HEK293 (cell line): ENCODE data around the gene ZBED4.
A peak's percentile ranks its signal among the peaks of the same experiment; 100 is the strongest.

Experiments used
- CTCF ChIA-PET: fragments of 350-600 bp; formaldehyde crosslinking; extraction: SDS; loops from one replicate; lab custom pipeline; 2021; ENCODE audit warnings: antibody characterized with exemption; lab: Yijun Ruan, JAX
- POLR2A ChIA-PET: fragments of 300-600 bp; formaldehyde crosslinking; extraction: SDS; loops from one replicate; lab custom pipeline; 2020; ENCODE audit warnings: antibody characterized with exemption, inconsistent platforms; lab: Yijun Ruan, JAX
- H3K27ac ChIP-seq: fragments of 200-500 bp; sonication (Bioruptor generic); 2 replicates; pipeline ENCODE4 v1.5.1; 2014; ENCODE audit warnings: low read depth, low read length, control low read depth, inconsistent platforms; ENCODE audit errors: extremely low read depth
- H3K36me3 ChIP-seq, 2 experiments: fragments of 200-500 bp in 1 of 2; sonication (Bioruptor generic) in 1 of 2; 1 replicate in 1 of 2; 2 replicates in 1 of 2; pipeline ENCODE4 v1.5.1; 2014 to 2017; ENCODE audit warnings: inconsistent platforms in 2 of 2, low read length in 2 of 2; ENCODE audit not compliant: control insufficient read depth in 2 of 2, insufficient read depth in 1 of 2
- H3K4me1 ChIP-seq: fragments of 200-500 bp; sonication (Bioruptor generic); 2 replicates; pipeline ENCODE4 v1.5.1; 2014; ENCODE audit warnings: mild to moderate bottlenecking, low read length, inconsistent platforms; ENCODE audit not compliant: control insufficient read depth, insufficient read depth
- H3K4me3 ChIP-seq: 2 replicates; pipeline ENCODE4 v1.5.1; 2011; ENCODE audit warnings: low read depth, mild to moderate bottlenecking, control low read depth, low read length, moderate library complexity
- H3K9me3 ChIP-seq: fragments of 200-500 bp; sonication (Bioruptor generic); 2 replicates; pipeline ENCODE4 v1.5.1; 2014; ENCODE audit warnings: low read depth, low read length, inconsistent platforms; ENCODE audit not compliant: control insufficient read depth, insufficient read depth
- BCL11A ChIP-seq: fragments of 450-650 bp; formaldehyde crosslinking; IDR thresholded peaks from 2 replicates; pipeline ENCODE4 v1.5.1; 2016; ENCODE audit warnings: low read depth, missing biosample characterization, missing genetic modification characterization
- KLF9 ChIP-seq: fragments of 450-650 bp; formaldehyde crosslinking; IDR thresholded peaks from 2 replicates; pipeline ENCODE4 v1.5.1; 2016; ENCODE audit warnings: missing biosample characterization, missing genetic modification characterization, low read depth
- PATZ1 ChIP-seq: fragments of 450-650 bp; formaldehyde crosslinking; IDR thresholded peaks from 2 replicates; pipeline ENCODE4 v1.5.1; 2016; ENCODE audit warnings: missing biosample characterization, missing genetic modification characterization
- SCRT2 ChIP-seq: fragments of 450-650 bp; formaldehyde crosslinking; IDR thresholded peaks from 2 replicates; pipeline ENCODE4 v1.5.1; 2016; ENCODE audit warnings: missing biosample characterization, missing genetic modification characterization
- SETDB1 ChIP-seq: IDR thresholded peaks from one replicate; pipeline ENCODE4 v1.6.1; 2017; ENCODE audit warnings: mild to moderate bottlenecking, low read length, moderate library complexity, mixed read lengths; ENCODE audit not compliant: insufficient read length
- TCF7L2 ChIP-seq: IDR thresholded peaks from 2 replicates; pipeline ENCODE4 v1.6.1; 2011; ENCODE audit warnings: low read depth, mild to moderate bottlenecking, inconsistent platforms, low read length, moderate library complexity, borderline replicate concordance
- ZBTB20 ChIP-seq: fragments of 450-650 bp; formaldehyde crosslinking; IDR thresholded peaks from 2 replicates; pipeline ENCODE4 v1.5.1; 2016; ENCODE audit warnings: missing biosample characterization, missing genetic modification characterization
- ZEB2 ChIP-seq: fragments of 450-650 bp; formaldehyde crosslinking; IDR thresholded peaks from 2 replicates; pipeline ENCODE4 v1.5.1; 2016; ENCODE audit warnings: missing biosample characterization, missing genetic modification characterization
- ZFP3 ChIP-seq: fragments of 450-650 bp; formaldehyde crosslinking; IDR thresholded peaks from 2 replicates; pipeline ENCODE4 v1.5.1; 2016; ENCODE audit warnings: low read depth, missing biosample characterization, missing genetic modification characterization
- ZFP41 ChIP-seq: fragments of 450-650 bp; formaldehyde crosslinking; IDR thresholded peaks from 2 replicates; pipeline ENCODE4 v1.5.1; 2016; ENCODE audit warnings: missing biosample characterization, missing genetic modification characterization, borderline replicate concordance
- ZNF114 ChIP-seq: fragments of 450-650 bp; formaldehyde crosslinking; IDR thresholded peaks from 2 replicates; pipeline ENCODE4 v1.5.0; 2017; ENCODE audit warnings: missing biosample characterization, missing genetic modification characterization
- ZNF155 ChIP-seq: fragments of 450-650 bp; formaldehyde crosslinking; IDR thresholded peaks from 2 replicates; pipeline ENCODE4 v1.5.1; 2016; ENCODE audit warnings: missing biosample characterization, missing genetic modification characterization
- ZNF239 ChIP-seq: fragments of 450-650 bp; formaldehyde crosslinking; IDR thresholded peaks from 2 replicates; pipeline ENCODE4 v1.5.1; 2016; ENCODE audit warnings: missing biosample characterization, missing genetic modification characterization
- ZNF24 ChIP-seq: fragments of 450-650 bp; formaldehyde crosslinking; IDR thresholded peaks from 2 replicates; pipeline ENCODE4 v1.5.1; 2016; ENCODE audit warnings: missing biosample characterization, missing genetic modification characterization
- ZNF350 ChIP-seq: fragments of 450-650 bp; formaldehyde crosslinking; IDR thresholded peaks from 2 replicates; pipeline ENCODE4 v1.5.0; 2017; ENCODE audit warnings: missing biosample characterization, mild to moderate bottlenecking, missing genetic modification characterization
- ZNF544 ChIP-seq: fragments of 450-650 bp; formaldehyde crosslinking; IDR thresholded peaks from 2 replicates; pipeline ENCODE4 v1.5.0; 2017; ENCODE audit warnings: missing biosample characterization, missing genetic modification characterization
- ZNF660 ChIP-seq: fragments of 450-650 bp; IDR thresholded peaks from 2 replicates; pipeline ENCODE4 v1.5.1; 2018; ENCODE audit warnings: missing biosample characterization, mild to moderate bottlenecking, missing genetic modification characterization
- ZNF792 ChIP-seq: fragments of 450-650 bp; formaldehyde crosslinking; IDR thresholded peaks from 2 replicates; pipeline ENCODE4 v1.5.1; 2016; ENCODE audit warnings: missing biosample characterization, missing genetic modification characterization
- ZSCAN18 ChIP-seq: fragments of 450-650 bp; formaldehyde crosslinking; IDR thresholded peaks from 2 replicates; pipeline ENCODE4 v1.5.1; 2016; ENCODE audit warnings: missing biosample characterization, missing genetic modification characterization
- TF ChIP-seq, protein P1 (sequence below): fragments of 450-650 bp; formaldehyde crosslinking; IDR thresholded peaks from 2 replicates; pipeline ENCODE4 v1.5.1; 2016; ENCODE audit warnings: missing biosample characterization, missing genetic modification characterization
- TF ChIP-seq, protein P2 (sequence below): fragments of 450-650 bp; formaldehyde crosslinking; IDR thresholded peaks from 2 replicates; pipeline ENCODE4 v1.5.1; 2016; ENCODE audit warnings: missing biosample characterization, missing genetic modification characterization, low read depth

Gene ZBED4

DNA sequence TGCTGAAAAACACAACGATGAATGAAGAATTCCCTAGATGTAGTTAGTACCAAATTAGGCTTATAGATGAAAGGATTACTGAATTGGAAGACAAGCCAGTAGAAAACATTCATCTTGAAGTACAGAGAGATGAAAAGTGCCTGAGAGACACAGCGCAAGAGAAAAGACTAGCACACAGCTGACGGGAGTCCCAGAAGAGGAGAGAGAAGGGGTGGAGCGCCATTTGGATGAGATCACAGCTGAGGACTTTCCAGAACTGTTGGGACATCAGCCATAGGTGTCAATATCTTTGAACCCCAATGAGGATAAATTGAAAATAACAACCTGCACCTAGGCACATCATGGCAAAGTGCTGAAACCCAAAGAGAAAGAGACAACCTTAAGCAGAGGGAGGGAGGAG, 39.4 kb downstream of the ZBED4 start:
- peak; percentile 28 for TF ChIP-seq SETDB1
- TF ChIP-seq ZSCAN18 (tag by site-specific recombination) = no peak
- POLR2A ChIA-PET = no interaction called here

GRCh38 chr22:49894322-49895054, 40.8 kb downstream of the ZBED4 start:
- TF ChIP-seq ZNF24 (tag by site-specific recombination) = no peak
- peak; percentile 81 for TF ChIP-seq SETDB1
- TF ChIP-seq ZNF660 = no peak
- TF ChIP-seq KLF9 (tag by site-specific recombination) = no peak
- Histone ChIP-seq H3K27ac (no peak overlapping the region), H3K9me3 (0 out of 2 replicates have a peak, but pooled peaks cover 3% of the 10 kb centered on the region), H3K4me3 (no peak overlapping the region), H3K4me1 (no peaks in the 10 kb centered on the region), H3K36me3 (peaks cover 4 to 31% of the 10 kb centered on the region in 2 experiments; a peak in 2 of 3 replicates)
- POLR2A ChIA-PET = no interaction called here
- CTCF ChIA-PET = no interaction called here

More for the DNA sequence above, 39.4 kb downstream of the ZBED4 start:
- no peaks in the 10 kb centered on the region for H3K4me1 ChIP-seq
- 0 out of 2 replicates have a peak, but pooled peaks cover 3% of the 10 kb centered on the region for H3K9me3 ChIP-seq
- H3K36me3 ChIP-seq = peaks cover 4 to 46% of the 10 kb centered on the region in 2 experiments
- CTCF ChIA-PET = interaction anchor here (1.6 kb wide), 1 partner anchor 11 kb away, joined by 7 read pairs; no protein-coding TSS in a partner anchor
- H3K27ac ChIP-seq = no peak overlapping the region
- H3K4me3 ChIP-seq = no peak overlapping the region

GRCh38 chr22:49896201-49896600, 42.6 kb downstream of the ZBED4 start:
- H3K36me3 ChIP-seq = peaks cover 4 to 27% of the 10 kb centered on the region in 2 experiments; a peak in 2 of 3 replicates
- ChIA-PET CTCF (no interaction called here), POLR2A (no interaction called here)
- no peak overlapping the region for H3K27ac ChIP-seq
- no peaks in the 10 kb centered on the region for H3K9me3 ChIP-seq
- H3K4me3 ChIP-seq = no peak overlapping the region
- H3K4me1 ChIP-seq = no peaks in the 10 kb centered on the region
- TF ChIP-seq TCF7L2 (no peak), ZNF114 (tag by site-specific recombination) (no peak), ZBTB20 (tag by site-specific recombination) (no peak), ZNF155 (tag by site-specific recombination) (no peak), ZFP3 (tag by site-specific recombination) (no peak), ZFP41 (tag by site-specific recombination) (no peak), BCL11A (no peak), ZNF239 (no peak), ZNF350 (no peak), ZEB2 (no peak), ZNF660 (no peak), PATZ1 (tag by site-specific recombination) (no peak), ZNF792 (tag by site-specific recombination) (no peak), ZNF544 (tag by site-specific recombination) (no peak), SCRT2 (tag by site-specific recombination) (no peak)
- TF ChIP-seq, protein P1, sequence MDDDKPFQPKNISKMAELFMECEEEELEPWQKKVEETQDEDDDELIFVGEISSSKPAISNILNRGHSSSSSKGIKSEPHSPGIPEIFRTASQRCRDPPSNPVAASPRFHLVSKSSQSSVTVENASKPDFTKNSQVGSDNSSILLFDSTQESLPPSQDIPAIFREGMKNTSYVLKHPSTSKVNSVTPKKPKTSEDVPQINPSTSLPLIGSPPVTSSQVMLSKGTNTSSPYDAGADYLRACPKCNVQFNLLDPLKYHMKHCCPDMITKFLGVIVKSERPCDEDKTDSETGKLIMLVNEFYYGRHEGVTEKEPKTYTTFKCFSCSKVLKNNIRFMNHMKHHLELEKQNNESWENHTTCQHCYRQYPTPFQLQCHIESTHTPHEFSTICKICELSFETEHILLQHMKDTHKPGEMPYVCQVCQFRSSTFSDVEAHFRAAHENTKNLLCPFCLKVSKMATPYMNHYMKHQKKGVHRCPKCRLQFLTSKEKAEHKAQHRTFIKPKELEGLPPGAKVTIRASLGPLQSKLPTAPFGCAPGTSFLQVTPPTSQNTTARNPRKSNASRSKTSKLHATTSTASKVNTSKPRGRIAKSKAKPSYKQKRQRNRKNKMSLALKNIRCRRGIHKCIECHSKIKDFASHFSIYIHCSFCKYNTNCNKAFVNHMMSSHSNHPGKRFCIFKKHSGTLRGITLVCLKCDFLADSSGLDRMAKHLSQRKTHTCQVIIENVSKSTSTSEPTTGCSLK (tag by site-specific recombination) = no peak
- TF ChIP-seq, protein P2, sequence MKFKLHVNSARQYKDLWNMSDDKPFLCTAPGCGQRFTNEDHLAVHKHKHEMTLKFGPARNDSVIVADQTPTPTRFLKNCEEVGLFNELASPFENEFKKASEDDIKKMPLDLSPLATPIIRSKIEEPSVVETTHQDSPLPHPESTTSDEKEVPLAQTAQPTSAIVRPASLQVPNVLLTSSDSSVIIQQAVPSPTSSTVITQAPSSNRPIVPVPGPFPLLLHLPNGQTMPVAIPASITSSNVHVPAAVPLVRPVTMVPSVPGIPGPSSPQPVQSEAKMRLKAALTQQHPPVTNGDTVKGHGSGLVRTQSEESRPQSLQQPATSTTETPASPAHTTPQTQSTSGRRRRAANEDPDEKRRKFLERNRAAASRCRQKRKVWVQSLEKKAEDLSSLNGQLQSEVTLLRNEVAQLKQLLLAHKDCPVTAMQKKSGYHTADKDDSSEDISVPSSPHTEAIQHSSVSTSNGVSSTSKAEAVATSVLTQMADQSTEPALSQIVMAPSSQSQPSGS = no peak
